T1000 (cell line): ENCODE data around the gene PCDHA3.
"Not testable (repeated sequence)": the region's sequence is repeated elsewhere in the genome, so short reads cannot be mapped to it uniquely, and the experiment has no call there.

ENCODE experiments used
- DNase-seq: peaks from one replicate; lab custom pipeline; 2025; ENCODE audit warnings: mixed read lengths; lab: John Stamatoyannopoulos, UW

PCDHA3 gene

GRCh38 chr5:140800816-140801493 lies at the start of gene PCDHA3:
Gene PCDHA3 (plus strand): TSS chr5:140801057.
- DNase-seq = no peak

GRCh38 chr5:140753561-140753960 lies 47.3 kb upstream of the PCDHA3 start:
- no peak for DNase-seq

GRCh38 chr5:140764177-140764973 lies 36.5 kb upstream of the PCDHA3 start:
- DNase-seq = no peak

GRCh38 chr5:140767444-140767843 lies 33.4 kb upstream of the PCDHA3 start:
- no peak for DNase-seq

- DNase-seq = no peak
Measured at GRCh38 chr5:140780512-140780911, 20.3 kb upstream of the PCDHA3 start.

GRCh38 chr5:140785905-140786686 lies 14.8 kb upstream of the PCDHA3 start, which contains the start of gene PCDHA1:
Gene PCDHA1 (plus strand): TSS chr5:140786140.
- DNase-seq = no peak

- not testable (repeated sequence) for DNase-seq
Measured at GRCh38 chr5:140787422-140787821, 13.4 kb upstream of the PCDHA3 start.

GRCh38 chr5:140787849-140788504 lies 12.9 kb upstream of the PCDHA3 start:
- not testable (repeated sequence) for DNase-seq

- DNase-seq = no peak
Measured at GRCh38 chr5:140791089-140791488, 9.8 kb upstream of the PCDHA3 start.

- DNase-seq = no peak
Measured at GRCh38 chr5:140794595-140795258, 6.1 kb upstream of the PCDHA3 start, which contains the start of gene PCDHA2. Gene PCDHA2 (plus strand): TSS chr5:140794852.

GRCh38 chr5:140795259-140795641 lies 5.6 kb upstream of the PCDHA3 start:
- no peak for DNase-seq

GRCh38 chr5:140796072-140796717 lies 4.7 kb upstream of the PCDHA3 start:
- DNase-seq = not testable (repeated sequence)

- no peak for DNase-seq
Measured at GRCh38 chr5:140796718-140797095, 4.2 kb upstream of the PCDHA3 start.

GRCh38 chr5:140801494-140801841 lies 611 bp downstream of the PCDHA3 start:
- DNase-seq = no peak

- DNase-seq = not testable (repeated sequence)
Measured at GRCh38 chr5:140802381-140802780, 1.5 kb downstream of the PCDHA3 start.

- DNase-seq = no peak
Measured at GRCh38 chr5:140802781-140803271, 2.0 kb downstream of the PCDHA3 start.

- no peak for DNase-seq
Measured at GRCh38 chr5:140806834-140807775, 6.2 kb downstream of the PCDHA3 start, which contains the start of gene PCDHA4. Gene PCDHA4 (plus strand): TSS chr5:140807068.

GRCh38 chr5:140808241-140808888 lies 7.5 kb downstream of the PCDHA3 start:
- DNase-seq = not testable (repeated sequence)

- no peak for DNase-seq
Measured at GRCh38 chr5:140808889-140809291, 8.0 kb downstream of the PCDHA3 start.
